ENCODE data around the gene C9orf43.

- no peak for TF ChIP-seq EZH2 (IDR thresholded peaks at IDR 0.05; ENCODE audit: borderline replicate concordance, control insufficient read depth, low read depth, low read length)
- no peak for TF ChIP-seq POLR2AphosphoS5 (IDR thresholded peaks at IDR 0.05; ENCODE audit: low read length)
- no peak for TF ChIP-seq ESRRA (IDR thresholded peaks at IDR 0.05; ENCODE audit: low read length)
- no peak for TF ChIP-seq RUNX3 (IDR thresholded peaks at IDR 0.05; ENCODE audit: low read length)
- no peak for TF ChIP-seq CTCF (IDR thresholded peaks at IDR 0.05 in 2 of 3, conservative IDR thresholded peaks at IDR 0.05 in 1 of 3; ENCODE audit: control insufficient read depth in 2 of 3, extremely low read depth in 1 of 3, insufficient read depth in 1 of 3, low read depth in 3 of 3, low read length in 3 of 3)
- no peak for TF ChIP-seq EP300 (IDR thresholded peaks at IDR 0.05; ENCODE audit: borderline replicate concordance in 1 of 2, control insufficient read depth in 1 of 2, low read depth in 2 of 2, low read length in 2 of 2)
Measured at GRCh38 chr9:113428062-113428615, 17.6 kb downstream of the C9orf43 start.
